ENCODE results near the gene CD86. TPM values are rescaled to one million over a fixed set of nuclear protein-coding genes. Genes with fewer than 3 reads are reported as not detected.

CD86 gene
- total RNA-seq, 1 donor from 2014 or later, result 15.4 TPM

- DNase-seq (ENCODE audit: low spot score), result no peak
Observed at GRCh38 chr3:122091602-122092295, 36.6 kb downstream of the CD86 start.

DNA sequence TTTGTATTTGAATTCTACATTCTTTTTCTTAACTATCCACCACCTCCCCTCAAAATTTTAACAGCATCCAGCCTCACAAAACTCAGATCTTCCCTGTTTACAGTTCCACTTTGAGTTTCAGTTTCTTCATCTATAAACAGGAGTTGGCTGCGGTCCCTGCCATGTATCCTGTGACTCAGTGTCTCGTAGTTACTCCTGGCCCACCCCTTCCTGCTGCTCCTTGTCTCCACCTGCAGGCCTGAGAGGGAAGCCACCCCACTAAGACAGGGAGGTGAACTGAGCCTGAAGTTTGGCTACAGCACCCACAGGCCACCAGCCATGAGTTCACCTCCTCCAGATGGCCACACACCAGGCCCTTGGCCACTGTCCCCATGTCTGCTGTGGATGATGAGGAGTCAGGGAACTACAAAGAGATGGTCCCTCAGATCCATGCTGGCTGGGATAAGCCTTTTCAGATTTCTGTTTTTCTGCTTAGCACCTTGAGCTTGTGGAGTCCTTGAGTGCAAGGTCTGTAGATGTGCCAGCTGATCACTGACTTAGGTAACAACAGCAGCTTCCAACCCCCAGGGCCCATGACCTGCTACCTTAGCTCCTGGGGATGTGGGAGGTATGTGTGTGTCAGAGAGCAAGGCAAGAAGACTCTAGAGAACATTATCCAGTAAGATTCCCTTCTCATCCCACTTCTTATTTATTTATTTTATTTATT is 37.5 kb downstream of the CD86 start:
- DNase-seq (ENCODE audit: low spot score), result no peak

DNA sequence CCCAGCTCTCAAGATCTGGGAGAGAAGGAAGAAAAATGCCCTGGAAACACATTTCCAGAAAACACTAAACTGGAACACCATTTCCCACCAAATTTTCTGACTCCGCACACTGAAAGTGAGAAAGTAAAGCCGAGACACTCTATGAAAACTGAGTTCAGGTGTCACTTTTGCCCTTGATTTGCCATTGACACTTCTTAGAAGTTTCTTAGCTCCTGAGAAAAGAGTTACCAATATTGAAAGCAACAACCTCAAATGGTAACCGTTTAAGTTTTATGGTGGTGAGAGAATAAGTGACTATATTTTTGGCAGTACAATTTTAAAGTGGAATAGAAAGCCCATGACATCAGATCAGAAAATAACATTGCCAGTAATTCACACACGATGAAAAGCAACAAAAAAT is 39.0 kb downstream of the CD86 start:
- no peak for DNase-seq (ENCODE audit: low spot score)

DNA sequence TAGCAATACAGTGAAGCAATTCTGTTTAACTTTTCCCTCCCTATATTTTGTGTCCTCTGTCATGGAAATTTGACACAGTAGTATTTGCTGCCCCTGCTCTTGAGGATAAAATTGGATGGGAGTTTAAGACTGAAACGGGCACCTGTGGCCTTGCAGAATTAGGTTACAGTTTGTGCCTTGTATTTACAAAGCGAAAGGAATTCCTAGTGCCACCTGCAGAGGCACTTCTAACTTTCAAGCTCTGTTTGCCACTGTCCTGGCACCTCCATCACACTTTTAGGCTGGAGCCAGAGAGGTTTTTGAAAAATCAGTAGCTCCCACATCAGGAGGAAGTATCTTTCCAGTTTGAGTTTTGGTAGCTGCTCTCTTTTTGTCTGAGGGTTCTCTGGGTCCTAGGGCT is 39.5 kb downstream of the CD86 start:
- no peak for DNase-seq (ENCODE audit: low spot score)

DNA sequence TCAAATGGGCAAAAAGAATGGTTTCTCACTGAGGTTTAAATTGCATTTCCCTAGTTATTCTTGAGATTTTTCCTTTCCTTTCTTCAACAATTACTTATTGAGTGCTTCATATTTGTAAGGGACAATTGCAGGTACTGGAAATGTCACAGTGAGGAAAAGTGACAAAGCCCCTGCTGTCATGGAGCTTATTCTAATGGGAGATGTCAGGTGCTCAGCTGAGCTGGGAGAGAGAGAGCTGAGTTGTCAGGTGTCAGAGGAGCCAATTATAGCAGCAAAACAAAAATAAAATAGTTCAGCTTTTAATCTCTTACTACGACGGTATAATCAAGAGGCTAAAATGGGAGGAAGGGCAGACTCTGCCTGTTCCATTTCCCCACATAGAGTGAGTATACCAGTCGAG is 42.0 kb downstream of the CD86 start:
- DNase-seq (ENCODE audit: low spot score), result no peak

DNA sequence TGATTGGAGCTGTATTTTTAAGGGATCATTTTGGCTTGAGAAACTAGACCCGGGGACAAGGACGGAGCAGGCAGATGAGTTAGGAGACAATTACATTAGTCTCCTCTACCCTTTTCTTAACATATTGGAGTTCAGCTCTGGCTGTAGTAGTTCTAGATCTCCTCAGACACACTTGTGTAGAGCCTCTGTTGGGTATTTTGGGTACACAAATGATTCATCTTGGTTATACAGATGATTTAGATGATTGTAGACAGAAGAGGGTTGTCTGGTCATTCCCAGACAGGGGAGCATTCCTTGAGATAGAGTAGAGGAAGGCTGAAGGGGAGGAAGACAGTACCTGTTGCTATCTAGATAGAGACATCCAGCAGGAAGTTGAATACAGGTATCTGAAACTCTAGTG is 43.4 kb downstream of the CD86 start:
- DNase-seq (ENCODE audit: low spot score), result no peak

DNA sequence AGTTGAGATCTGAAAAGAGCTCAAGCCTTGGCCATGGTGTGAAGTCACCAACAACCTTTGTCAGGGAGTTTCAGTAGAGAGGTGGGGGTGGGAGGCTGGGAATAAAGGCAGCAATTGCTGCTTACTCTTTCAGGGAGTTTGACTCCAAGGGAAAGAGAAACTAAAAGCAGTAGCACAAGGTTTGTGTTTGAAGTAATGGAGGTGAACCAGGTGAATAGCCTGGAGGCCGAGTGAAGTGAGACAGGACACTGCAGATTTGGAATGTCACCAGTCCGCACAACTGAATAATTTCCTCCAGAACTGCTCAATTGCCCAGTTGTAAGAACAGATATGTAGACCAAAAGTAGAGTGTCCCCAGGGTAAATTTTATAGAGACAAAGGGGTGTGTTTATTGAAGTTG is 44.1 kb downstream of the CD86 start:
- no peak for DNase-seq (ENCODE audit: low spot score)

- DNase-seq (ENCODE audit: low spot score), result no peak
Observed at GRCh38 chr3:122100083-122100482, 44.9 kb downstream of the CD86 start.

DNA sequence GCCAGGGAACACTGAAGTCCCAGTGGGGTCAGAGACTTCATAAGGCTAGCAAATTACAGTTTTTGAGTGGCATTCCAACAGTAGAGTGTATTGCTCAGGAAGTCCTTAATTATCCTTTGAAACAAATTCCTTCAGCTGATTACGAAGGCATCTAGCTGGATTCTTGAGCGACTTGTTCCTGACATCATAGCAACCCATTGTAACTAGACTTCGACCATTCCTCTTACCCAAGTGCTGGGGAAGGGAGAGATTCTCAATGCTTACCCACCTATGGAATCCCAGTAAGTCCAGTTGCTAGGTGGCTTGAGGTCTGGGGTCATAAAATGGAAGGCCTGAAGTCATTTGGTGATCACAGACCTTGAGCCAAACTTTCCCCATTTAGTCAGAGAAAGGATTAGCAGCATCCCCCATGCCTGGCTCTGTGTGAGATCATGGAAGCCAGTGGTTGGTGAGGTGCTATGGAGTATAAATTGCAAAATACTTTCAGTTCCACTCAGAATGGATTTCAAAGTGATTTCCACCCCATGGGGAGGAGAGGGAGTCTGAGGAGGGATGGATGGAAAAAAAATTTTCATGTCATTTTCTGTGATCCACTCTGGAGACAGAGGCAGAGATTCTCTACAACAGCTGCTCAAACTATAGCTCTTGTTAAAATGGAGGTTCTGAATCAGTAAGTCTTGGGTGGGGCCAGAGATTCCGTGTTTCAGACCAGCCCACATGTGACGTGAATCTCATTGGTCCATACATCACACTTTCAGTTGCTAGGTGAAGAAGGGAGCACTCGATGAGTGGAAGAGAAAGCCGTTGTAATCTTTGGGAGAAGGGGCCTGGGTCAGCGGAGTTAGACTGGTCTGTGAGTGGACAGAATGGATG is 45.7 kb downstream of the CD86 start:
- DNase-seq (ENCODE audit: low spot score), result no peak

DNA sequence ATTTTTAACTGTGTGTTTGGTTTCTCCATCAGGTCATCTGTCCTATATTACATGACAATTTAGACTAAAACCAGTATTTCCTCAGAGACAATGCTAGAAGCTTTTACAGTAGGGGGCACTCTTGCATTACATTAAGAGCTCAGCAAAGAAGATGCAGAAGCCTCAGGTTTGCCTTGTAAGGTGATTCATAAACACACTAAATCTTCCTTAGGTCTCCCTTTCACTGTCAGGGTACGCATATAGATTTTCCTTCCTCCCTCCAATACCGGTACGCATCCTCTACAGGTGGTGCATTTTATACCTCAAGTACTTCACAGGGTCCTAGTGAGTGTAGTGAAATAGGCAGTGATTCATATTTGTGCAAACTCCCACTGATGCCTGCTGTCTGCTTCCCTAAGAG is 46.5 kb downstream of the CD86 start:
- DNase-seq (ENCODE audit: low spot score), result no peak

DNA sequence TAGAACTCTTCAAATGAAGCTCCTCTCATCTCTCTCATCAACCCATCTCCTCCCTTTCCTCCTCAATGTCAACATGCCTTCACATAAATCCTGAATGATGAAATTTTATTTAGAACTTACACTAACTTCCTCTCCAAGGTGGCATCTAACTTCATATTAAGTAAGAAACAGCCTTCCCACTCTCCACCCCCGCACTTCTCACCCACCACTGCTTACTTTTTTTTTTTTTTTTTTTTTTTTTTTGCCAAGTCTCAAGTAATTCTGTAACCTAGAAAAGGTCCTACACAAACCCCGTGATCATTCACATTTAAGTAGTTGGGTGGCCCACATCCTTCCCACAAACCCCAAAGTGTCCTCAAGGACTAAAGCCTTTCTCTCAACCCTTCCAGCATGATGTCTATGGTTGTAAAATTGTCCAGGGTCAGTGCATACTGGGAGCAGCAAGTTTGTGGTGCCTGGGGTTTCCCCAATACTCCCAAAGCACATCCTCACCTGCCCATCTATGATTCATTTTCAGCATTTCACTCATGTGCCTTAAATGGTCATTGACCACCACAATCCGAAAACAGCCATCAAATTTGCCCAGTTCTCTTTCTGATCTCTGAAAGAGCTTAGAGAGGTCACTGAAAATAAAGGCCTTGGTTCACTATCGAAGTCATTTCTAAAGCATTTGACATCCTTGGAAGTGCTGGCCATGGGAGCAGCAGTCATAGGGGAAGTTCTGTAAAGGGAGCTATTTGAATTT is 47.2 kb downstream of the CD86 start:
- DNase-seq (ENCODE audit: low spot score), result no peak

DNA sequence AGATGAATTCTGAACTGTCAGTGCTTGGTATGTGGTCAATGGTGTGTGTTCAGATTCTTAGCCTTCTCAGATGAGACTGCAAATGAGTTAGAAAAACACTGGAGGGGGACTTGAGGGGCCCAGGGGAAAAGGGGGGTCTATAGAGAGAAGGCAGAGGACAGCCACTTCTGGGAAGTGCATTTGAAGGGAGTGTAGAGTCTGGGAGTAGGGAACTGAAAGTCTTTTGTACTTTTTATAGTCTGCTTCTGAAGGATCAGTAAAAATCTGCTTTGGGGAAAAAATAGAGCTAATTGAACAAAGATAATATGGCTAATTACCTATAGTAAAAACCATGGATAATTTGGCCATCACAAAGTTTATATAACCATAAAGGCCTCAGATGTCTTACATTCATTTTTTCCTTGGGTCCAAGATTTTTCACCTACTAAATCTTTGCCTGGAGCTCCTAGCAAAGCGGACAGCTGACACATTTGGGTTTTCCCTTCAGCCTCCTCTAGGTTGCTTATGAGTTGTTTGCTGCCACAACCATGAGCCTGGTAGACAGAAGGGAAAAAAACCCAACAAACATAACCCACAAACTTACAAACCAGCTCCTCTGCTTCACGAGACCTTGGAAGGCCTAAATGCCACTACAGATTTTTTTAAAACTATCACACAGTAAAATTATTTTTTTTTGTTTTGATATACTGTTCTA is 48.8 kb downstream of the CD86 start:
- DNase-seq (ENCODE audit: low spot score), result no peak

DNA sequence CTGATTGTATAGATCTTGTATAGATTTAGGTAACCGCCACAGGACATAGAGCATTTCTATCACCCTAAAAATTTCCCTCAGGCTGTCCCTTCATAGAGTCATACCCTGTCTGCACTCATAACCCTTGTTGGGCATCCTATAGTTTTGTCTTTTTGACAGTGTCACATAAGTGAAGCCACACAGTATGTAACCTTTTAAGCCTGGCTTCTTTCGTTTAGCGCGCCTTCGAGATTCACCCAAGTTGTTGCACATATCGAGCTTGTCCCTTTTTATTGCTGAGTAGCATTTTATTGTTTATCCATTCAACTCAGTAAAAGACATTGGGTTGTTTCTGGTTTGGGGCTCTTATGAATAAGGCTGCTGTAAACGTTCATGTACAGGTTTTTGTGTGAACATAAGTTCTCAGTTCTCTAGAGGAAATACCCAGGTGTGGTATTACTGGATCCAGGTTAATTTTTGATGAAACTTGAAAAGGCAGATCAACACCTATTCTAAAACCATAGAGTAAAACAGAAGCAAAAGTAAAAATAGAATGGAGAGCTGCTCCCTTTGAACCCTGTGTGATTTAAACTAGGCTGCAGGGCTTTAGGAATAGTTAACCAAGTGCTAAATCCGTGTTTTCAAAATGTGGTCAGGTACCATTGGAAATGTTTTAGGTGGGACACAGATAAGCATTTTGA is 49.5 kb downstream of the CD86 start:
- no peak for DNase-seq (ENCODE audit: low spot score)

- no peak for DNase-seq (ENCODE audit: low spot score)
Observed at GRCh38 chr3:122105626-122106025, 50.5 kb downstream of the CD86 start.

DNA sequence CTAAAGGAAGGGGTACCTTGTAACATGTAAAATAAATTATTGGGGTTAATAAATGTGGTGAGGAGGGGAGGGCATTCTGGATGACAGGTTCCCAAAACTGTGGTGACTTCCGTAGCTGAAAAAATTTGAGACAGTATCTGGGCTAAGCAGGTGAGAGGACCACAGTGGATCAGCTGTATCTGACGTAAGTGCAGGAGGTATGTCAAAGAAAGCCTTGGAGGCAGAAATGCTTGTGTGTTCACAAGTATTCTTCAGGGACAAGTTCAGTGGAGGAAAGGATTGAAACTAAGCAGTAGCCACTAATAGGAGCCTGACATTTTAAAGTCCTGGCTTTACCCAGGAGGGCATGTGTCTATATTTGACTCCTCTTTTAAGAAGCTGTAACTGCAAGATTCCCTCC is 52.0 kb downstream of the CD86 start:
- DNase-seq (ENCODE audit: low spot score), result no peak

DNA sequence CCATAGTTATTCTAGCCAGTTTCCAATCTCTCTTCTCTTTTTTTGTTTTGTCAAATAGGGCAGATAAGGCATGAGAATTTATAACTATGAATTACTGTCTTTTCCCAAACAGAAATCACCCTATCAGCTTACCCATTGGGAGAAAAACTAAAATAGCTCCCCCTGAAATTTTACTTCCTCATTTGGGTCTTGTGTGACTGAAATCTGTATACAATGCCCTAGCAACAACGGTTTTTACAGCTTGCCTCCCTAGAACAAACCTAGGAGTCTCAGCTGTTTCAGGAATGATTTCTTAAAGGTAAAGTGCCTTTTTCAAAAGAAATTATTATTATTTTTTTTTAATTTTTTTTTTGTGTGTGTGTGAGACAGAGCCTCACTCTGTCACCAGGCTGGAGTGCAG is 56.8 kb downstream of the CD86 start:
- no peak for DNase-seq (ENCODE audit: low spot score)

- no peak for DNase-seq (ENCODE audit: low spot score)
Observed at GRCh38 chr3:122112754-122113153, 57.6 kb downstream of the CD86 start.

DNA sequence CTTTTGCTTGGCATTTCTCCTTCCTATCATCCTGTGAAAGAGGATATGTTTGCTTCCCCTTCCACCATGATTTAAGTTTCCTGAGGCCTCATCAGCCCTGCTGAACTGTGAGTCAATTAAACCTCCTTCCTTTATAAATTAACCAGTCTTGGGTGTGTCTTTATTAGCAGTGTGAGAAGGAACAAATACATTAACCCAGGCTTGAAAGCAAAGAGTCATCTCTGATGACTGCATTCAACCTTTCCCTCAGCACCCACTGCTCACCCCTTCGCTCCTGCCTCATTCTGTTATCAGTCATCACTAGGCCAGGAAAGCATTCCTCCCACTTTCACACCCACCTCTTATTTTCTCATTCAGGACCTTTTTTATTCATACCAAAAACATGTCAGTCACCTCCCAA is 68.7 kb downstream of the CD86 start:
- no peak for DNase-seq (ENCODE audit: low spot score)

GRCh38 chr3:122132949-122133540 is 77.9 kb downstream of the CD86 start:
- DNase-seq (ENCODE audit: low spot score), result no peak

DNA sequence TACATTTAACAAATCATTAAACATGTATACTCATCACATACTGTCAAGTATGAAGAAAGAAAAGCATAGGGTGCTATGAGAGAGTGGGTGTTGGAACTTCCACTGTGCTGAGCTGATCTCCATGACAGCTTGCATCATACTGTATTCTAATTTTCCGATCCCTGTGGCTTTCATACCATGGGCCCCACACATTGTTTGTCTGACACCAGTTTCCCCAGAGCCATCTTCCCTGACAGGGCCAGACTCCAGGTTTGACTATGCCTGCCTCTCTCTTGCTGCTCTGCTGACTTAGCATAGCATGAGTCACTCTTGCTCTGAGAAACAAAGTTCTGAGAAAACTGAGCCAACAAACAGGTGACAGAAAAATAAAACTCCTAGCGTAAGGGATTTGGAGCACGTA is 91.3 kb downstream of the CD86 start:
- DNase-seq (ENCODE audit: low spot score), result no peak
